K562 (cell line): ENCODE data around the gene TEX22. TPM values are rescaled to one million over a fixed set of nuclear protein-coding genes. Genes with fewer than 3 reads are reported as not detected.
A peak's percentile ranks its signal among the peaks of the same experiment; 100 is the strongest.

Experiments
- ATAC-seq: fragments of 200-7000 bp; cut with Tn5 transposase; 3 replicates; pipeline ENCODE4 v1.9.1; 2020; ENCODE audit warnings: moderate library complexity
- BruUV-seq: library from RNA; stranded (reverse); fragments of 400-500 nt; replicated peaks from 2 replicates; lab custom pipeline; 2021; lab: Mats Ljungman, UMichigan
- CTCF ChIA-PET: fragments of 300-600 bp; formaldehyde crosslinking; extraction: SDS; loops from one replicate; lab custom pipeline; 2021; ENCODE audit warnings: low intra/inter-chr PET ratio; lab: Yijun Ruan, JAX
- POLR2A ChIA-PET: fragments of 300-600, 350-650 bp; sonication (Branson Sonifier 250); formaldehyde crosslinking; extraction: SDS; loops from one replicate; lab custom pipeline; 2021; ENCODE audit warnings: antibody characterized with exemption, inconsistent platforms; lab: Yijun Ruan, JAX
- DNase-seq, 4 experiments: peaks; one replicate each; pipeline versions ENCODE4 v3.0.0 to v3.0.0-alpha.2; 2011 to 2018; ENCODE audit warnings: low spot score in 3 of 4, mixed read lengths in 3 of 4; ENCODE audit errors: extremely low read depth in 1 of 4
- FAIRE-seq: peaks from 2 replicates; lab custom pipeline; 2011; peaks lifted over from hg19 to GRCh38; lab: Jason Lieb, UNC
- H2AFZ ChIP-seq: 2 replicates; pipeline ENCODE4 v1.6.0; 2011; ENCODE audit warnings: low read depth, low read length, control low read depth, inconsistent platforms
- H3K27ac ChIP-seq: fragments of 200-600 bp; 3 replicates; pipeline ENCODE4 v1.8.0; 2011; ENCODE audit warnings: low read depth, mild to moderate bottlenecking, control low read depth, inconsistent platforms, low read length, moderate library complexity, mixed read lengths; ENCODE audit errors: extremely low read depth
- H3K27me3 ChIP-seq, 2 experiments: fragments of 300-600 bp in 1 of 2; 2 replicates in 1 of 2; 3 replicates in 1 of 2; pipeline versions ENCODE4 v1.6.0 to v1.8.0; 2011; ENCODE audit warnings: inconsistent platforms in 2 of 2, low read length in 2 of 2, mild to moderate bottlenecking in 1 of 2, mixed read lengths in 1 of 2, moderate library complexity in 1 of 2; ENCODE audit not compliant: control insufficient read depth in 2 of 2, insufficient read depth in 2 of 2
- H3K36me3 ChIP-seq: fragments of 300-600 bp; 3 replicates; pipeline ENCODE4 v1.8.0; 2011; ENCODE audit warnings: mild to moderate bottlenecking, low read length, inconsistent platforms; ENCODE audit not compliant: control insufficient read depth, insufficient read depth
- H3K4me1 ChIP-seq, 2 experiments: fragments of 200-600 bp in 1 of 2; replicated peaks in 1 of 2; 2 replicates in 1 of 2; 3 replicates in 1 of 2; pipeline versions ENCODE4 v1.5.1 to v1.8.0; 2011; ENCODE audit warnings: inconsistent platforms in 2 of 2, low read length in 2 of 2, mild to moderate bottlenecking in 1 of 2, mixed read lengths in 1 of 2, moderate library complexity in 1 of 2; ENCODE audit not compliant: control insufficient read depth in 2 of 2, insufficient read depth in 2 of 2
- H3K4me2 ChIP-seq: 2 replicates; pipeline ENCODE4 v1.6.1; 2011; ENCODE audit warnings: low read length, control low read depth, inconsistent platforms, mixed read lengths; ENCODE audit not compliant: insufficient read depth
- H3K4me3 ChIP-seq: fragments of 200-600 bp; sonication (generic), shearing (Covaris generic); 2 replicates; pipeline ENCODE4 v1.5.1; 2016; ENCODE audit warnings: control low read depth, inconsistent platforms
- H3K79me2 ChIP-seq: fragments of 200-600 bp; 3 replicates; pipeline ENCODE4 v1.8.0; 2011; ENCODE audit warnings: low read length, inconsistent platforms; ENCODE audit not compliant: control insufficient read depth, insufficient read depth
- H3K9ac ChIP-seq, 2 experiments: 2 replicates each; pipeline versions ENCODE4 v1.6.0 to v1.6.1; 2011; ENCODE audit warnings: low read depth in 2 of 2, low read length in 2 of 2, control low read depth in 1 of 2, inconsistent platforms in 1 of 2, mild to moderate bottlenecking in 1 of 2, mixed read lengths in 1 of 2; ENCODE audit not compliant: insufficient read depth in 1 of 2
- H3K9me1 ChIP-seq: one replicate; pipeline ENCODE4 v1.6.0; 2011; ENCODE audit warnings: inconsistent platforms, mild to moderate bottlenecking, low read length, moderate library complexity; ENCODE audit not compliant: control insufficient read depth, insufficient read depth
- H3K9me3 ChIP-seq: replicated peaks from 2 replicates; pipeline ENCODE4 v1.5.1; 2011; ENCODE audit warnings: low read depth, low read length, inconsistent platforms; ENCODE audit not compliant: control insufficient read depth, insufficient read depth
- H4K20me1 ChIP-seq: replicated peaks from 2 replicates; pipeline ENCODE4 v1.6.1; 2011; ENCODE audit warnings: low read length, inconsistent platforms, mixed read lengths; ENCODE audit not compliant: control insufficient read depth, insufficient read depth
- CHD1 ChIP-seq: fragments of 200-600 bp; sonication (generic); IDR thresholded peaks from one replicate; pipeline ENCODE4 v1.6.1; 2012; ENCODE audit warnings: mild to moderate bottlenecking, moderate library complexity, low read length, inconsistent platforms
- POLR2AphosphoS2 ChIP-seq: IDR thresholded peaks from 2 replicates; pipeline ENCODE4 v1.6.1; 2012; ENCODE audit warnings: low read length, improper control_type of control experiment
- POLR2G ChIP-seq: fragments of 200-400 bp; formaldehyde crosslinking; IDR thresholded peaks from 2 replicates; pipeline ENCODE4 v1.6.1; 2017; ENCODE audit warnings: low read depth, mild to moderate bottlenecking, antibody characterized with exemption, low read length, moderate library complexity
- POLR3G ChIP-seq: IDR thresholded peaks from 2 replicates; pipeline ENCODE4 v1.6.1; 2011; ENCODE audit not compliant: insufficient read length, insufficient replicate concordance; ENCODE audit errors: extremely low read depth
- RBM17 ChIP-seq: fragments of 200-400 bp; formaldehyde crosslinking; IDR thresholded peaks from 2 replicates; pipeline ENCODE4 v1.6.1; 2017; ENCODE audit warnings: low read depth, mild to moderate bottlenecking, low read length, borderline replicate concordance
- RREB1 ChIP-seq: fragments of 250-450 bp; sonication (Bioruptor Pico); IDR thresholded peaks from 2 replicates; pipeline ENCODE4 v1.4.0; 2020
- ZFPM2 ChIP-seq: fragments of 250-450 bp; sonication (Bioruptor Pico); IDR thresholded peaks from 2 replicates; pipeline ENCODE4 v1.5.1; 2022; ENCODE audit warnings: mild to moderate bottlenecking
- ZNF212 ChIP-seq: fragments of 450-650 bp; formaldehyde crosslinking; IDR thresholded peaks from 2 replicates; pipeline ENCODE4 v1.4.0; 2020; ENCODE audit warnings: mild to moderate bottlenecking
- ZNF561 ChIP-seq: fragments of 450-650 bp; formaldehyde crosslinking; conservative IDR thresholded peaks from 2 replicates; pipeline ENCODE4 v1.4.0; 2020; ENCODE audit warnings: mild to moderate bottlenecking, moderate library complexity
- ZNF766 ChIP-seq: fragments of 200-800 bp; sonication (Bioruptor generic); conservative IDR thresholded peaks from 2 replicates; pipeline ENCODE4 v1.6.1; 2016; ENCODE audit warnings: missing genetic modification characterization, missing compliant biosample characterization
- ZSCAN32 ChIP-seq: fragments of 450-650 bp; formaldehyde crosslinking; IDR thresholded peaks from 2 replicates; pipeline ENCODE4 v1.4.0; 2020; ENCODE audit warnings: mild to moderate bottlenecking, moderate library complexity
- WGBS: fragments of 100-300 bp; shearing (Covaris generic); methylation state at CpG from one replicate; pipeline ENCODE4 v1.1.6; 2016; ENCODE audit warnings: low coverage, mixed read lengths; ENCODE audit not compliant: insufficient coverage; ENCODE audit errors: missing lambda C conversion rate; 5-methylcytosine and 5-hydroxymethylcytosine counted together
- in situ Hi-C: fragments of 300-500 bp; cut with MboI; formaldehyde crosslinking; loops from 4 replicates; pipeline ENCODE4 v1.15.0; 2018; ENCODE audit warnings: inconsistent platforms, mixed read lengths
- intact Hi-C: fragments of 100-400 bp; cut with micrococcal nuclease; formaldehyde crosslinking; loops from 2 replicates; pipeline ENCODE4 v1.14.2; 2022
- polyA plus RNA-seq, 8 experiments: library from polyadenylated mRNA; depleted of rRNA in 4 of 8; stranded (reverse) in 5 of 8; unstranded in 3 of 8; fragments of >200 nt; fragmentation: Nextera tagmentation in 2 of 8; fragmentation: Illumina TruSeq in 1 of 8; extraction: Ambion mirVana in 2 of 8; extraction: Trizol in 1 of 8; gene quantifications; 2 replicates each; pipeline versions ENCODE4 v1.2.1 to v1.2.3, GENCODE V29; 2011 to 2014; ENCODE audit warnings: inconsistent platforms in 1 of 8, missing spikeins in 1 of 8
- total RNA-seq, 7 experiments: library from RNA; depleted of rRNA in 6 of 7; stranded (reverse); fragments of >200 nt in 6 of 7; fragmentation: Illumina TruSeq in 2 of 7; extraction: Trizol in 2 of 7; gene quantifications; 2 replicates each; pipeline versions ENCODE4 v1.2.1 to v1.2.3, GENCODE V29; 2011 to 2021; ENCODE audit warnings: low replicate concordance in 1 of 7

The TEX22 gene
- total and polyA plus RNA-seq, 9 of the 15 experiments (the other 6 are each of a cell fraction or from before 2014, with no cell fraction given), result 0.04 to 1.7 (median 0.23) TPM; not detected in 2

- FAIRE-seq, result no peak
- Histone ChIP-seq H3K79me2 (no peaks in the 10 kb centered on the region), H3K9ac (peak overlapping the region in 1 of 2 experiments; percentile 45; a peak in 2 of 4 replicates), H3K27me3 (no peaks in the 10 kb centered on the region), H3K9me1 (no peaks in the 10 kb centered on the region), H3K9me3 (no peaks in the 10 kb centered on the region), H4K20me1 (no peaks in the 10 kb centered on the region; the same call in 1 of the 2 replicates), H3K4me2 (no peak overlapping the region), H3K27ac (no peak overlapping the region), H3K36me3 (no peaks in the 10 kb centered on the region), H2AFZ (no peak overlapping the region), H3K4me1 (peaks cover 0 to 59% of the 10 kb centered on the region in 2 experiments; a peak in 3 of 5 replicates), H3K4me3 (no peak overlapping the region)
- no peak for DNase-seq
- 59% methylated on average over 9 of the region's 24 CpGs for WGBS
- intact Hi-C loops, result no loop called here
- no peak for ATAC-seq
- in situ Hi-C loops, result no loop called here
- POLR2A ChIA-PET, result no interaction called here
- CTCF ChIA-PET, result no interaction called here
- TF ChIP-seq ZFPM2 (CRISPR knock-in tag) (no peak), ZNF766 (no peak), ZSCAN32 (CRISPR knock-in tag) (no peak), POLR2G (0 out of 2 replicates have a peak, but pooled peaks have one; percentile 6), POLR2AphosphoS2 (no peak), ZNF561 (CRISPR knock-in tag) (no peak)
- no TSS peak for BruUV-seq
Observed at GRCh38 chr14:105390849-105391500, 7.4 kb upstream of the TEX22 start.

- Histone ChIP-seq H3K4me3 (no peak overlapping the region), H3K4me1 (peaks cover 0 to 63% of the 10 kb centered on the region in 2 experiments; a peak in 3 of 5 replicates), H3K4me2 (no peak overlapping the region), H2AFZ (no peak overlapping the region), H3K9me1 (no peaks in the 10 kb centered on the region), H3K9ac (no peak overlapping the region), H4K20me1 (no peaks in the 10 kb centered on the region), H3K27me3 (no peaks in the 10 kb centered on the region), H3K36me3 (no peaks in the 10 kb centered on the region), H3K9me3 (no peaks in the 10 kb centered on the region), H3K79me2 (no peaks in the 10 kb centered on the region), H3K27ac (no peak overlapping the region)
- DNase-seq (no peak), FAIRE-seq (no peak), ATAC-seq (no peak)
- ChIA-PET CTCF (no interaction called here), POLR2A (no interaction called here)
- 71% methylated on average over 5 of the region's 23 CpGs for WGBS
- in situ Hi-C loops, result no loop called here
- intact Hi-C loops, result no loop called here
- BruUV-seq, result no TSS peak
- TF ChIP-seq RREB1, result no peak
- no peak for TF ChIP-seq POLR3G
- TF ChIP-seq ZNF212, result no peak
- no peak for TF ChIP-seq RBM17
- no peak for TF ChIP-seq CHD1
Observed at GRCh38 chr14:105391541-105391940, 6.8 kb upstream of the TEX22 start.
